Activated CD4-positive, alpha-beta memory T cell treated with anti-CD3 and anti-CD28 coated beads, Interleukin-2, amount 10 ng/mL, durations not matched to agents 7 days and 5 days (primary cell): ENCODE data around the gene DECR2. TPM values are rescaled to one million over a fixed set of nuclear protein-coding genes. Genes with fewer than 3 reads are reported as not detected.
"Not testable (repeated sequence)": the region's sequence is repeated elsewhere in the genome, so short reads cannot be mapped to it uniquely, and the experiment has no call there.

Experiments used
- CTCF ChIA-PET: fragments of 350-600 bp; sonication (Branson Sonifier 250); formaldehyde crosslinking; loops from one replicate; lab custom pipeline; 2021; ENCODE audit warnings: antibody characterized with exemption, inconsistent platforms; lab: Charles Lee
- POLR2A ChIA-PET: fragments of 350-600 bp; sonication (Branson Sonifier 250); formaldehyde crosslinking; loops from one replicate; lab custom pipeline; 2021; ENCODE audit warnings: antibody characterized with exemption; lab: Charles Lee
- DNase-seq: peaks from one replicate; pipeline ENCODE4 v3.0.0-alpha.2; 2020
- H3K27ac Mint-ChIP-seq: one replicate; pipeline ENCODE4 v1.8.0; 2021; ENCODE audit warnings: mild to moderate bottlenecking, mixed read lengths
- H3K27me3 Mint-ChIP-seq: one replicate; pipeline ENCODE4 v1.8.0; 2021; ENCODE audit warnings: mixed read lengths
- H3K36me3 Mint-ChIP-seq: one replicate; pipeline ENCODE4 v1.8.0; 2021; ENCODE audit warnings: low read depth, mixed read lengths
- H3K4me1 Mint-ChIP-seq: one replicate; pipeline ENCODE4 v1.8.0; 2021; ENCODE audit warnings: mixed read lengths
- H3K4me3 Mint-ChIP-seq: one replicate; pipeline ENCODE4 v1.8.0; 2021; ENCODE audit warnings: mild to moderate bottlenecking, mixed read lengths
- H3K9me3 Mint-ChIP-seq: one replicate; pipeline ENCODE4 v1.8.0; 2021; ENCODE audit warnings: mixed read lengths
- total RNA-seq, 2 experiments: library from RNA; stranded (reverse); gene quantifications; one replicate each; pipeline ENCODE4 v1.2.3, GENCODE V29; 2021

Gene DECR2
- total RNA-seq, 2 experiments from 2014 or later: 3.0 to 3.3 TPM

- ChIA-PET CTCF (no interaction called here), POLR2A (no interaction called here)
- Mint-ChIP-seq H3K27me3 (peaks cover 2% of the 10 kb centered on the region), H3K4me1 (peaks cover 12% of the 10 kb centered on the region), H3K4me3 (no peak overlapping the region), H3K9me3 (no peaks in the 10 kb centered on the region), H3K36me3 (peaks cover 9% of the 10 kb centered on the region), H3K27ac (no peak overlapping the region)
- no peak for DNase-seq
These were observed 24.2 kb upstream of the DECR2 start for GRCh38 chr16:377419-377951.

- POLR2A ChIA-PET, H3K4me3 Mint-ChIP-seq, H3K27me3 Mint-ChIP-seq, DNase-seq, CTCF ChIA-PET, H3K36me3 Mint-ChIP-seq, H3K27ac Mint-ChIP-seq, H3K9me3 Mint-ChIP-seq: not testable (repeated sequence)
- peaks cover 20% of the 10 kb centered on the region for H3K4me1 Mint-ChIP-seq
These were observed 23.4 kb upstream of the DECR2 start for GRCh38 chr16:378113-378820.

GRCh38 chr16:378821-379182, 22.9 kb upstream of the DECR2 start:
- Mint-ChIP-seq H3K36me3 (peaks cover 5% of the 10 kb centered on the region), H3K27ac (no peak overlapping the region), H3K27me3 (peaks cover 10% of the 10 kb centered on the region), H3K4me3 (no peak overlapping the region), H3K9me3 (no peaks in the 10 kb centered on the region), H3K4me1 (peaks cover 24% of the 10 kb centered on the region)
- POLR2A ChIA-PET: no interaction called here
- CTCF ChIA-PET: no interaction called here
- DNase-seq: no peak

GRCh38 chr16:379183-379960, 22.3 kb upstream of the DECR2 start:
- no peaks in the 10 kb centered on the region for H3K9me3 Mint-ChIP-seq
- H3K4me3 Mint-ChIP-seq: peak overlapping the region; percentile 79
- CTCF ChIA-PET: no interaction called here
- no peak for DNase-seq
- peaks cover 24% of the 10 kb centered on the region for H3K4me1 Mint-ChIP-seq
- peaks cover 5% of the 10 kb centered on the region for H3K36me3 Mint-ChIP-seq
- peaks cover 10% of the 10 kb centered on the region for H3K27me3 Mint-ChIP-seq
- peak overlapping the region; percentile 86 for H3K27ac Mint-ChIP-seq
- POLR2A ChIA-PET: interaction anchor here (0.8 to 0.9 kb wide), 2 partner anchors 9 to 22 kb away, joined by 3 read pairs; partner anchors contain the start of genes DECR2 and MRPL28

DNA sequence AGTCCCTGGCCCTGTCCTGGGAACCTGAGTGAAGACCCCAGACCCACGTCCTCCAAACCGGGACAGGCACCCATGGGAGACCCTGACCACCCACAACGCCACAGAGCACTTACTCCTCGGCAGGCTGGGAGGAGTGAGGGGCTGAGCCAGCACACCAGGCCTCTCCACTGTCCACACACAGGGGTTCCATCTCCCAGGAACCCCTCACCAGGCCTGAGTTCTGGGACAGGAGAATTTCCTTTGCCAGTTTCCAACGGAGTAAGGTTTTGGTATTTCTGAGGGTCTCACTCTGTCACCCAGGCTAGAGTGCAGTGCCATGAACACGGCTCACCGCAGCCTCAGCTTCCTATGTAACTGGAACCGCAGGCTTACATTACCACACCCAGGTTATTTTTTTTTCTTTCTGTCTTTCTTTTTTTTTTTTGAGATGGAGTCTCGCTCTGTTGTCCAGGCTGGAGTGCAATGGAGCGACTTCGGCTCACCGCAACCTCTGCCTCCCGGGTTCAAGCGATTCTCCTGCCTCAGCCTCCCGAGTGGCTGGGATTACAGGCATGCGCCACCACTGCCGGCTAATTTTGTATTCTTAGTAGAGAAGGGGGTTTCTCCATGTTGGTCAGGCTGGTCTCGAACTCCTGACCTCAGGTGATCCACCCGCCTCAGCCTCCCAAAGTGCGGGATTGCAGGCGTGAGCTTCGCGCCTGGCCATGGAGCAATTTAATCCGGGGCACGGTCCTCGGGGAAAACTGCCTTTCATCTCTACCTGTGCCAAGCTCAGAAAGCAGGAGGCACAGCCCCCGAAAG, 21.5 kb upstream of the DECR2 start:
- ChIA-PET CTCF (no interaction called here), POLR2A (interaction anchor here (0.6 to 3.2 kb wide), 5 partner anchors 9 to 408 kb away, joined by 3 to 23 read pairs (median 3); partner anchors contain the start of genes CHTF18, DECR2, MRPL28 and RPUSD1)
- Mint-ChIP-seq H3K4me3 (peak overlapping the region; percentile 79), H3K4me1 (peaks cover 24% of the 10 kb centered on the region), H3K27ac (peak overlapping the region; percentile 86), H3K9me3 (no peaks in the 10 kb centered on the region), H3K27me3 (peaks cover 10% of the 10 kb centered on the region), H3K36me3 (peaks cover 5% of the 10 kb centered on the region)
- DNase-seq: peak; percentile 47

DNA sequence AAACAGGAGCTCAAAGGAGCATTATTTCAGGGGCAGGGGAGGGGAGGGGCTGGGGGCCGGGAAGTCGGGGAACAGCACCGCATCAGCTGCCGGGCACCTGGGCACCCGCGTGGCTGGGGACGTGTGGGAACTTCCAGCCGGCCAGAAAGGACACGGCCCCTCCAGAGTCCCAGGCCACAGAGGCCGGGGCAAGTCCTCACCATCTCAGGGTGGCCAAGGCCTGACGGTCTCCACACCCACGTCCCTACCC, 21.0 kb upstream of the DECR2 start:
- H3K4me3 Mint-ChIP-seq: peak overlapping the region; percentile 79
- peaks cover 24% of the 10 kb centered on the region for H3K4me1 Mint-ChIP-seq
- ChIA-PET POLR2A (interaction anchor here (0.6 to 3.2 kb wide), 4 partner anchors 10 to 408 kb away, joined by 3 to 23 read pairs (median 3); partner anchors contain the start of genes CHTF18, MRPL28 and RPUSD1), CTCF (no interaction called here)
- peak overlapping the region; percentile 86 for H3K27ac Mint-ChIP-seq
- DNase-seq: no peak
- H3K9me3 Mint-ChIP-seq: no peaks in the 10 kb centered on the region
- H3K27me3 Mint-ChIP-seq: peaks cover 10% of the 10 kb centered on the region
- H3K36me3 Mint-ChIP-seq: peaks cover 5% of the 10 kb centered on the region

DNA sequence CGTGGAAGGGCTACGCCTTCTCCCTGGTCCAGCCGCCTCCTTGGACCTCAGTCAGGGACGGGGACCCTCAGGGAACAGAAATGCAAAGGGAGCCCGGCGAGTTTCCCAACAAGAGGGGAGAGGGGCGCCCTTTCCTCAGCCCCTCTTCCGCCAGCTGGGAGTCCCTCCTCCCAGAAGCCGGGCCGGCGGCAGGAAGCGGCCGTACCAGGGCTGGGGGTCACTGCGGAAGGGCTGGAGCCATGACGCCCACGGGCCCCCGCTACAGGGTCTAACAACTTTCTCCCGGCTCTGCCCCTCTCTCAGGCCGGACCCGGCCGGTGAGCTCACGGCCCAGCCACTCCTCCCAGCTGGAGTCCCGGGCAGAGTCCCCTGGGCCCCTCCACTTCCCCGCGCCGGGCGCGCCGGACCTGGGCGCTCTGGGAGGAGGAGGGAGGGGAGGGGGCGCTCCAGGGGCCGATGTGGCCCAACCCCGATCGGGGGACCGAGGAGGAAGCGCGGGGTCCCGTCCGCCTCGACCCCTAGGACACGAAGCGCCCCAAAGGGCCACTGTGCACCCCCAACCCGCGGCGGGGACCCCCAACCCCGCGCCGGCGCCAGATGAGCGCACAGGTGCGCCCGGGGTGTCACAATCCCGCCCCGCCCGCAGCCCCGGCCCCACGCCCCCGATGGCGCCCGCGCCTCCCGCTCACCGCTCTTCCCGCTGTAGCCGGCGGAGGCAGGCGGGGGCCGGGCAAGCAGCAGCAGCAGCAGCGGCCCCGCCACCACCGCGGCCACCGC, 20.5 kb upstream of the DECR2 start:
- H3K27me3 Mint-ChIP-seq: peaks cover 10% of the 10 kb centered on the region
- ChIA-PET POLR2A (interaction anchor here (0.8 to 3.2 kb wide), 3 partner anchors 11 to 407 kb away, joined by 3 to 23 read pairs (median 3); partner anchors contain the start of genes CHTF18, MRPL28 and RPUSD1), CTCF (no interaction called here)
- no peak overlapping the region for H3K27ac Mint-ChIP-seq
- peak; percentile 36 for DNase-seq
- H3K4me3 Mint-ChIP-seq: peak overlapping the region; percentile 79
- H3K4me1 Mint-ChIP-seq: peaks cover 24% of the 10 kb centered on the region
- no peaks in the 10 kb centered on the region for H3K9me3 Mint-ChIP-seq
- H3K36me3 Mint-ChIP-seq: peaks cover 5% of the 10 kb centered on the region

DNA sequence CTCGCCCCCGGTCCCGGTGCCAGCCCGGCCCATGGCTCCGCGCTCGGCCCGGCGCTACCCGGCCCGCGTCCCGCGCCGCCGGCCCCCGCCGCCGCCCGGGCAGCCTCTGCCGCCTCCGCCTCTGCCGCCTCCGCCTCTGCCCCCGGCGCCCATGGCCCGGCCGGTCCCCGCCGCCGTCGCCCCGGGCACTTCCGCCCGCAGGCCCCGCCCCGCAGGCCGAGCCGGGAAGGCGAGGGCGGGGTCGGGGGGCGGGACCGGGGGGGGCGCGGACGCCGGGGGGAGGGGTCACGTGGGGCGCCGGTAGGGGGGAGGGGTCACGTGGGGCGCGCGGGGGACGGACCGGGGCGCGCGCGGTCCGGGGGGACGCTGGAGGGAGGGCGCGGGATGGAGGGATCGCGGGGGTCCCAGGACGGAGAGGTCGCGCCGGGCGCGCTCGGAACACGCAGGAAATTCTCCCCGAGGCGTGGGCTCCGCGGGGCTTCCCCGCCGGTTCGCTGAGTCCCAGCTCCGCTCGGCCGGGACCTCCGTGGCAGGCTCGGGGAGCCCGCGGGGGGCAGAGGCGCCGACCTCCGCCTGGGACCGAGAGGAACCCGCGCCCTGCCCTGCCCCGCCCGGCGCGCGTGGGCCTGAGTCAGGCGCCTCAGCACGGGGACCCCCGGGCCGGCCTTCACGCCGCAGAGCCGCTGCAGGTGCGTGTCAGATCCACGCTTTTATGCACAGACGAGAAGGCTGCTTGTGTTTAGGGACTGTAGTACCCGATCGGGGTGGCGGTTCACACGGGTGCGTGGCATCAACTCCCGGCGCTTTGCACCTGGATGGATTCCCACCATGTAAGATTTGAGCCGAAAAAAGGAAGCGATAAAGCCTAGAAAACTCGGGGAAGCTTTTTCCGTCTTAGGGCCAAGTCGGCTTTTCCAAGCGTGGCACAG, 19.6 kb upstream of the DECR2 start, which contains the start of gene PGAP6:
TSS of gene PGAP6 (minus strand) at position 190 of the 929 bp plus-strand sequence. CDS start at position 33, 157 bp downstream.
- CTCF ChIA-PET: interaction anchor here (1.5 kb wide), 1 partner anchor 275 kb away, joined by 5 read pairs; no protein-coding TSS in a partner anchor

GRCh38 chr16:383326-384051, 18.2 kb upstream of the DECR2 start:
- H3K27ac Mint-ChIP-seq: peak overlapping the region; percentile 34
- DNase-seq: peak; percentile 41
- H3K4me1 Mint-ChIP-seq: peaks cover 24% of the 10 kb centered on the region
- ChIA-PET POLR2A (interaction anchor here (2.1 to 3.2 kb wide), 2 partner anchors 13 to 17 kb away, joined by 12 to 23 read pairs; partner anchors contain the start of genes DECR2 and MRPL28), CTCF (interaction anchor here (0.6 to 1.5 kb wide), 2 partner anchors 12 to 277 kb away, joined by 3 to 5 read pairs; no protein-coding TSS in a partner anchor)
- H3K4me3 Mint-ChIP-seq: peak overlapping the region; percentile 83
- H3K27me3 Mint-ChIP-seq: peaks cover 10% of the 10 kb centered on the region
- H3K9me3 Mint-ChIP-seq: no peaks in the 10 kb centered on the region
- H3K36me3 Mint-ChIP-seq: peaks cover 5% of the 10 kb centered on the region

More for the DNA sequence above, 19.6 kb upstream of the DECR2 start, which contains the start of gene PGAP6:
- POLR2A ChIA-PET: interaction anchor here (0.7 to 3.2 kb wide), 4 partner anchors 11 to 30 kb away, joined by 3 to 23 read pairs (median 8); partner anchors contain the start of genes AXIN1, DECR2 and MRPL28
- Mint-ChIP-seq H3K4me1 (peaks cover 24% of the 10 kb centered on the region), H3K9me3 (no peaks in the 10 kb centered on the region), H3K4me3 (peak within 1 kb of the TSS; percentile 83), H3K27ac (peak within 1 kb of the TSS; percentile 61), H3K36me3 (peaks cover 5% of the 10 kb centered on the region), H3K27me3 (peaks cover 10% of the 10 kb centered on the region)
- DNase-seq: peak; percentile 76

DNA sequence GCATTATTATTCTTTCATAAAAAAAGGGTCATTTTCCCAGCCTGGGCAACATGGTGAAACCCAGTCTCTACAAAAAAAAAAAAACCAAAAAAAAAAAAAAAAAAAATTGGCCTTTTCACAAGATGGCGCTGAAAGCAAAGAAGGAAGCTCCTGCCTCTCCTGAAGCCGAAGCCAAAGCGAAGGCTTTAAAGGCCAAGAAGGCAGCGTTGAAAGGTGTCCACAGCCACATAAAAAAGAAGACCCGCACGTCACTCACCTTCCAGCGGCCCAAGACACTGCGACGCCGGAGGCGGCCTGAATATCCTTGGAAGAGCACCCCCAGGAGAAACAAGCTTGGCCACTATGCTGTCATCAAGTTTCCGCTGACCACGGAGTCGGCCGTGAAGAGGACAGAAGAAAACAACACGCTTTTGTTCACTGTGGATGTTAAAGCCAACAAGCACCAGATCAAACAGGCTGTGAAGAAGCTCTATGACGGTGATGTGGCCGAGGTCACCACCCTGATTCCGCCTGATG, 15.0 kb upstream of the DECR2 start:
- H3K4me3 Mint-ChIP-seq: no peak overlapping the region
- POLR2A ChIA-PET: interaction anchor here (0.7 to 1.2 kb wide), 2 partner anchors 15 to 327 kb away, joined by 3 to 4 read pairs; partner anchors contain the start of gene DECR2
- peaks cover under 1% of the 10 kb centered on the region for H3K36me3 Mint-ChIP-seq
- CTCF ChIA-PET: interaction anchor here (0.6 to 1.2 kb wide), 4 partner anchors 54 to 153 kb away, joined by 3 read pairs; no protein-coding TSS in a partner anchor
- peaks cover 17% of the 10 kb centered on the region for H3K4me1 Mint-ChIP-seq
- H3K9me3 Mint-ChIP-seq: peaks cover 4% of the 10 kb centered on the region
- no peak overlapping the region for H3K27ac Mint-ChIP-seq
- DNase-seq: no peak
- H3K27me3 Mint-ChIP-seq: peaks cover 10% of the 10 kb centered on the region
